GM19328 (cell line): ENCODE results near the gene CARS2.
"Not testable (repeated sequence)": the region's sequence is repeated elsewhere in the genome, so short reads cannot be mapped to it uniquely, and the experiment has no call there.

Experiments used
- ATAC-seq: cut with Tn5 transposase; IDR thresholded peaks from one replicate; pipeline ENCODE4 v1.9.1; 2021; ENCODE audit warnings: mild to moderate bottlenecking, moderate library complexity; ENCODE audit not compliant: unreplicated experiment

Gene CARS2, protein sequence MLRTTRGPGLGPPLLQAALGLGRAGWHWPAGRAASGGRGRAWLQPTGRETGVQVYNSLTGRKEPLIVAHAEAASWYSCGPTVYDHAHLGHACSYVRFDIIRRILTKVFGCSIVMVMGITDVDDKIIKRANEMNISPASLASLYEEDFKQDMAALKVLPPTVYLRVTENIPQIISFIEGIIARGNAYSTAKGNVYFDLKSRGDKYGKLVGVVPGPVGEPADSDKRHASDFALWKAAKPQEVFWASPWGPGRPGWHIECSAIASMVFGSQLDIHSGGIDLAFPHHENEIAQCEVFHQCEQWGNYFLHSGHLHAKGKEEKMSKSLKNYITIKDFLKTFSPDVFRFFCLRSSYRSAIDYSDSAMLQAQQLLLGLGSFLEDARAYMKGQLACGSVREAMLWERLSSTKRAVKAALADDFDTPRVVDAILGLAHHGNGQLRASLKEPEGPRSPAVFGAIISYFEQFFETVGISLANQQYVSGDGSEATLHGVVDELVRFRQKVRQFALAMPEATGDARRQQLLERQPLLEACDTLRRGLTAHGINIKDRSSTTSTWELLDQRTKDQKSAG

DNA sequence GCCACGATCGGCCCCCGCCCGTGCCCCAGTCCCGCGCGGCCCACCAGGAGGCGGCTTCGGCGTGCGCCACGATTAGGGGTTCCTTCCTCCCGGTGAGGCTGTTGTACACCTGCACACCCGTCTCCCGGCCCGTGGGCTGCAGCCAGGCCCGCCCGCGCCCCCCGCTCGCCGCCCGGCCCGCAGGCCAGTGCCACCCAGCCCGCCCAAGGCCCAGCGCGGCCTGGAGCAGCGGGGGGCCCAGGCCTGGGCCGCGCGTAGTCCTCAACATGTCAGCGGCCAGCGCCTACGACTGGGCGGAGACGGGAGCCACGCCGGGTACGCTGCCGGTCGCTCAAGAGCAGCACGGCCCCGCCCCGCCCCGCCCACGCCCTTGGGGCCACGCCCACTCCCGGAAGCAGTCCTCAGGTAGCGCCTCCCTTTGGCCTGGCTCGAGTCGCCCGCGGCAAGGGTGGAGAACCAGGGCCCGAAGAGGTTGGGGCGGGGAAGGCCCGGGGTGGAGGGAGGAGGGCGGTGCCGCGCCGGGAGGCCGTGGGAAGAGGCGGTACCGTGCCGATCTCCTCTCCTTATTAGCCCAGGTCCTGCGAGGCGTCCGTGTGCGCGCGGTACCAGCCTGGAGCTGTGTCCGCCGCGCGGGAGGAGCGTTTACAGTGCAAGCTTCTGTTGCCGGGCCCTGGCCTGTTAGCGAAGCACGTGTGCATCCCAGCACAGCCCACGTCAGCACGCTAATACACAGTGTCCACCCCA lies at the start of gene CARS2:
Gene CARS2, minus strand, starts transcription at position 291 of the 744 bp plus-strand sequence. Its CDS starts 23 bp downstream, at position 268.
- peak; percentile 96 for ATAC-seq

- no peak for ATAC-seq
These were observed 42.4 kb upstream of the CARS2 start for GRCh38 chr13:110748271-110748670.

DNA sequence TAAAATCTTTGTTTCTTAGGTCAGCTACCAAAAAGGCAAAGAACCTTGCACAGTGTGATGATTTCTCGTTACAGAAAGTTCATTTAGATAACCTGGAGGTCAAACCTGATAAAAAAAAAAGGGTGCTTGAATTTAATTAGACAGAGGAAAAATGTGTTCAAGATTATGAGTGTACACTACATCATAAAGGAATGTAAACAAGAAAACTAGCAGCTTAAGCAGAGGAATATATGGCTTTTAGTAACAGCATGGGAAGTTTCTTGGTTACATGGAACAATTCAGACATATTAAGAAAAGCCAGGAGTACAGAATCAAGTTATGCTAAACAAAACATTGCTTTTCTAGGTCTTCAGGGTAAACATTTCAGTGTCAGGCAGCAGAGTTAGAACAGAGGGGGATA lies 40.5 kb upstream of the CARS2 start:
- no peak for ATAC-seq

DNA sequence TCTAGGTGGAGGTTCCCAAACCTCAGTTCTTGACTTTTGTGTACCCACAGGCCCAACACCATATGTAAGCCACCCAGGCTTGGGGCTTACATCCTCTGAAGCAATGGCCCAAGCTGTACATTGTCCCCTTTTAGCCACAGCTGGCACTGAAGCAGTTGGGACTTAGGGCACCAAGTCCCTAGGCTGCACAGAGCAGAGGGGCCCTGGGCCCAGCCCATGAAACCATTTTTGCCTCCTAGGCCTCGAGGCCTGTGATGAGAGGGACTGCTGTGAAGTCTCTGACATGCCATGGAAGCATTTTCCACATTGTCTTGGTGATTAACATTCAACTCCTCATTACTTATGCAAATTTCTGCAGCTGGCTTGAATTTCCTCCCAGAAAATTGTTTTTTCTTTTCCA lies 37.8 kb upstream of the CARS2 start:
- no peak for ATAC-seq

- no peak for ATAC-seq
These were observed 31.6 kb upstream of the CARS2 start for GRCh38 chr13:110737555-110737954.

DNA sequence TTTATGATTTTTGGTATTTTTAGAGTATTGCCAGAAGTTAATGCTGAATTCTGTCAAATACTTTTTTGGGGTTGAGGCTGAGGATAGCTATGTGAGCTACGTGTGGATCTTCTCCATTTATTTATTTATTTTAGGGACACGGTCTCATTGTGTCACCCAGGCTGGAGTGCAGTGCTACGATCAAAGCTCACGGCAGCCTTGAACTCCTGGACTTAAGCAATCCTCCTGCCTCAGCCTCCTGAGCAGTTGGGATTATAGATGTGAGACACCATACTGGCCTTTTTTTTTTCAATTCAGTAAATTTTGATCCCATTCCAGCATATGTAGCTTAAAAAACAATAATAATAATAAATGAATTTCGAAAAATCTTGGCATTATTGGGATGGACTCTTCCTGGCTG lies 28.6 kb upstream of the CARS2 start:
- ATAC-seq, result no peak

DNA sequence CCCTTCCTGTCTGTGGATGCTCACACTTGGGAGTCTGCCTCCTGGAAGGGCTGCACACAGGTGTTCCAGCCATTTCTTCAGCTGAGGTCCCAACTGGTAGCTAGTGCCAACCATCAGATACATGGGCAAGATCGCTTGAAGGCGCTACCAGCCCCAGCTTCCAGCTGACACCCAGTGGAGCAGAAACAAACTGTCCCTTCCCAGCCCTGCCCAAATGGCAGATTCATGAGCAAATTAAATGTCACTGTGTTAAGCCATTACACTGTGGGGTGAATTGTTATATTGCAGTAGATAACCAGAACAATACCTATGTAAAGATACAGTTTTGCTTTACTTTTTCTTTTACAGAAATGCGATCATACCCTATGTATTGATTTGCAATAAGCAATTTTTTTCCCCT lies 25.2 kb upstream of the CARS2 start:
- ATAC-seq, result no peak

DNA sequence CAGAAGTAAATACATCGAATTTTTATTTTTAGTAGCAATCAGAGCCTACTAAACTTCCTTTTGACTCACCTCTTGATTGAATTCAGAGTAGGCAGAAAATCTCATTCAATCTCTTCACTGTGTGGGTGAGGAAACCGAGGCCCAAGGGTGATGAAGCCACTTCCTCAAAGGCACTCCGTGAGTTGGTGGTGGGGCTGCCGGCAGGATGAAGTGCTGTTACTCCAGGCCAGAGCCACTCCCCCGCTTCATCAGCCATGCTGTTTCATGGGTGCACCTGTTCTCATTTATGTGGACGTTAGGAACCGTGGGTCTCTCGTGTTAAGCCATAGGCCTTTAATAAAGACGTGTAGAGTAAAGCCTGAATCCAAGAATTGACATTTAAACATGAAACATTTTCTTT lies 20.8 kb upstream of the CARS2 start:
- ATAC-seq, result no peak

DNA sequence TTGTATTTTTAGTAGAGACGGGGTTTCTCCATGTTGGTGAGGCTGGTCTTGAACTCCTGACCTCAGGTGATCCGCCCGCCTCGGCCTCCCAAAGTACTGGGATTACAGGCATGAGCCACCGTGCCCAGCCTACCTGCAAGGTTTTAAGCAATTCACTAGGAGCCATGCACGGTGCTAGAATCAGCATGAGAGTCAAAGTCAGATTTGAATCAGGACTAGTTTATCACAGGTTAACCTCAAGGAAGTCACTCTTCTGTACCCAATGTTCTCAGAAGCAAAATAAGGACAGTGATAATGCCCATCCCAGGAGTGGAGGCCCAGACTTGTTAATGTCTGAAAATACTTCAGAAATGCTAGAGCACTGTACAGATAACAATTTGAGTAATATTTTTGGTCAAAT lies 20.2 kb upstream of the CARS2 start:
- ATAC-seq, result not testable (repeated sequence)

DNA sequence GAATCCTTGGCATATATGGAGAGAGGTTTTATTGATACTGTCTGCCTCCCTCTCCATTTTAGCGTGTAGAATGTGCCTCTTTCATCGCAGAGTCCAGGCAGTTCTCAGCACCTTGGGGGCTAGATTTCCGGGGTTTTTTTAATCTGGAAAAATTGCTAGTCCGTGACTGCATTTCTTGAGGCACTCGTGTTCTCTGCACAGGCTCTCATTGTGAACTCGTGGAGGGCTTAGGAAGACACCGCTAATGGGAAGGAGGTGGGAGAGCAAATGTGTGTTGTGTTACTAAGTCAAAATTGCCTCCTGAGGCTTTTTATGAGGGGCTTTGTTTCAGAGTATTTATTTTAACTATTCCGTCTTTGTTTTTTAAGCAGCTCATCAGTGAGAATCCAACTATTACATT lies 17.7 kb upstream of the CARS2 start:
- no peak for ATAC-seq

- no peak for ATAC-seq
These were observed 17.1 kb upstream of the CARS2 start for GRCh38 chr13:110722971-110723370.

- ATAC-seq, result no peak
These were observed 13.3 kb upstream of the CARS2 start for GRCh38 chr13:110719036-110719710.

GRCh38 chr13:110716247-110716515 lies 10.3 kb upstream of the CARS2 start:
- no peak for ATAC-seq

DNA sequence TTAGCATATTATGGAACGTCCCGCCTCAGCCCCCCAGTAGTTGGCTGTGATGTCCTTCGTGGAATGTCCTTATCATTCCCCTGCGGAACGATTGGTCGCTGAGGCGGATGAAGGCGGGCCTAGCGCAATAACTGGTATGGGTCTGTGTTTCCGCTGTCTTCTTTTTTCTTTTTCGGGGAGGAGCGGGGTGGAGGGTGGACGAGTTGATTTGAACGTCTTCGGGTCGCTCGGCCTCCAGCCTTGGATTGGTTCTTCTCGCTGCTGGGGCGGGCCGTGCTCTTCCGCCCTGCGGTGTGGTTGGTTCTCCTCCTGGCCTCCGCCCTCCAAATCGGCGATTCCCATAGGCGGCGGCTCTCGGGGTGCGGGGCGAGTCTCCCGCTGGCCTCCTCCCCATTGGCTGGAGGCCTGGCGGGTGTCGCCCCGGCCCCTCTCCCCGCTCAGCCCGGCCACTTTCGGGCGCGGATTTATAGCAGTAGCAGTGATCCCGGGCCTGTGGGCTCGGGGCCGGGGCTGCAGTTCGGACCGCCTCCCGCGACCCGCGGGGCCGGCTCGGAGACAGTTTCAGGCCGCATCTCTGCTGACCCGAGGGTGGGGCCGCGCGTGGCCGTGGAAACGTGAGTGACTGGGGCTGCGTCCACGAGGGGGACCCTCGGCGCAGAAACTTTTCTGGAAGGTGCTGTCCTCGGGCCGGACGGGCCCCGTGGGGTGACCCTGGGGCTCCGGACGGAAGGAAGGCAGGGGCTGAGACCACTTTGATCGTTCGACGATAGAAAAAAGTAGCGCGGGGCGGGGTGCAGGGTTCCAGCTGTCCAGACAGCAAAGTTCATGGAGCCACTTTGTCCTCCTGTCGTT lies 9.7 kb upstream of the CARS2 start:
- ATAC-seq, result peak; percentile 53

DNA sequence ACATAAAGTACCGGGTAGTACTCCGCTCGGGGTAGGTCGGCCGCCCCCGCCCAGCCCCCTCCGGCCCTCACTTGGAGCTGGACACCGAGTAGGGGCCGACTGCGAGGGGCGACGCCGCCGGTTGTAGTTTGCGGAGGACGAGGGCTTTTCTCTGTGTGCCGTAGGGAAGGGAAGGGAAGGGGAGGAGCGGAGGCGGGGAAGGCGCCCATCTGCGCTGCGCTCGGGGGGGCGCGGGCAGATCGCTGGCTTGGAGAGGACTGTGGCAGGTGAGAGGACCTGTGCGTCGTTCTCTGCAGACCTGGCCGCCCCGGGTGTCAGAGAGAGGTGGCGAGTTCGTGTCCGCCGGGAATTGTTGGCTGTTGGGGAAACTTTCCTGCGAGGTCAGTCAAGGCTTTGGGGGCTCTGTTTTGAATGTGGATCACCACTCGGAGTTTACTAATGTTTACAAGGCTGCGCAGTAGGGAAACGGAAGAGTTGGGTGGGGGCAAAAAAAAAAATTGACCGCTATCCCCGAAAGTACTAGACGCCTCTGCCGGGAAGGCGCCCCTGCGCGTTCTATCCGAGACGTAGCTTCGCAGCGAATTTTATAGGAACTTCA lies 9.0 kb upstream of the CARS2 start:
- no peak for ATAC-seq

GRCh38 chr13:110713981-110714796 lies 8.3 kb upstream of the CARS2 start:
- ATAC-seq, result no peak

DNA sequence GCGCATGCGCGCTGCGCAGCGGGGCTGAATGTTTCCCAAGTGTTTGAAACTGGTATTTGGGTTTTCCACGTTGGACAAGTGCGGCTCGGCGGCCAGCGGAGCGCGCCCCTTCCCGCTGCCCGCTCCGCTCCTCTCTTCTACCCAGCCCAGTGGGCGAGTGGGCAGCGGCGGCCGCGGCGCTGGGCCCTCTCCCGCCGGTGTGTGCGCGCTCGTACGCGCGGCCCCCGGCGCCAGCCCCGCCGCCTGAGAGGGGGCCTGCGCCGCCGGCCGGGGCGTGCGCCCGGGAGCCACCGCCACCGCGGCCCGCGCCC lies 7.7 kb upstream of the CARS2 start, which contains the start of gene ING1:
Gene ING1, plus strand, starts transcription at position 59 of the 311 bp plus-strand sequence. CDS start 450 bp downstream, outside the sequence.
- ATAC-seq, result no peak

DNA sequence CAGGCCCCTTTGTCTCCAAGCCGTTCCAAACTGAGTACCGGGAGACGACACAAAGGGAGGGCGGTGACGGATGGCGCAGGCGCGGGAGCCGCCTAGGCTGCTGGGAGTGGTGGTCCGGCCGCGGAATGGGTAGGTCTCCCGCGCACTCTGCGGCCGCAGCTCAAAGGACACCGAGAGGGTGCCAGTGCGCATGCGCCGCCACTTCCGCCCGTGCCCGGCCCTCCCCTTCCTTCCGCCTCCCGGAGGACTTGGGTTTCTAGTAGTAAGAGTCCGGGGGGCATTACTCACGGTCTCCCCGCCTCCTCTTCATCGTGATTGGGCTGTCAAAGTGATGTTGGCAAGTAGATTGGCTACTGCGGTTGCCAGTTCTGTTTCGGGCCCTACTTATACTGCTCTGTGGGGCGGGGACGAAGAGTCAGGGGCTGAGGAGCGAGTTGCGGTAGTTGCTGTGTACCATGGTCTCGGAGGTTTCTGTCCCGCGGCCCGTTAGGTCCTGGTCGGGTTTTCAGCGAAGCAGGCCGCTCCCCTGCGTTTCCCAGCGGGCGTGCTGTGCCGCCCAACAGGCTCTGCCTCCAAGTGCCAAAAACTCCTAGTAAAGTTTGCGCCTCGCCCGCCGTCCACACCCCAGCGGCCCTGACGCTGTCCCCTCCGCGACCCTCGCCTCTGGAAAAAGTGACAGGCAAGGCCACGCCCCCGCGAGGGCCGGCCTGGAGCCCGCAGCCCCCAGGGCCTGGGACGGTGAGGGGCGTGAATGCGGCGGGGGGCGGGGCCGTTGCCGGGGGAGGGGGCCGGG lies 7.1 kb upstream of the CARS2 start:
- ATAC-seq, result peak; percentile 39
